Stimulated activated CD8-positive, alpha-beta memory T cell treated with anti-CD3 and anti-CD28 coated beads, Interleukin-12 subunit alpha, Interleukin-12 subunit beta, amount 100 ng/mL, for 4 hours (primary cell): Measurements from ENCODE around the gene D2HGDH.
A peak's percentile ranks its signal among the peaks of the same experiment; 100 is the strongest.
"Not testable (repeated sequence)": the region's sequence is repeated elsewhere in the genome, so short reads cannot be mapped to it uniquely, and the experiment has no call there.

ENCODE experiments used
- DNase-seq: peaks from one replicate; pipeline ENCODE4 v3.0.0-alpha.2; 2020; ENCODE audit warnings: low read depth

D2HGDH gene

DNA sequence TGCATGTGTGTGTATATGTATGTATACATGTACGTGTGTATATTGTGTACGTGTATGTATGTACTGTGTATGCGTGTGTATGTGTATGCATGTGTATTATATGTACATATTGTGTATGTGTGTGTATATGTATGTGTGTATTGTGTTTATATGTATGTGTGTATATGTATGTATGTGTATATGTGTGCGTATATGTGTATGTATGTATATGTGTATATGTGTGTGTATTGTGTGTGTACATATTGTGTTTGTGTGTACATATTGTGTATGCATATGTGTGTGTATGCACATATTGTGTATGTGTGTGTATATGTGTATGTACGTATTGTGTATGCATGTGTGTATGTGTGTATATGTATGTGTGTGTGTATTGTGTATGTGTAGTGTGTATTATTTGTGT lies 59.0 kb downstream of the D2HGDH start:
- DNase-seq = no peak

- DNase-seq = no peak
Measured at GRCh38 chr2:241794250-241794823, 59.9 kb downstream of the D2HGDH start.

- DNase-seq = no peak
Measured at GRCh38 chr2:241795021-241795999, 60.9 kb downstream of the D2HGDH start.

GRCh38 chr2:241796209-241796608 lies 61.8 kb downstream of the D2HGDH start:
- no peak for DNase-seq

- no peak for DNase-seq
Measured at GRCh38 chr2:241796610-241797138, 62.2 kb downstream of the D2HGDH start.

GRCh38 chr2:241797441-241798080 lies 63.1 kb downstream of the D2HGDH start:
- DNase-seq = no peak

- no peak for DNase-seq
Measured at GRCh38 chr2:241798081-241798630, 63.7 kb downstream of the D2HGDH start.

DNA sequence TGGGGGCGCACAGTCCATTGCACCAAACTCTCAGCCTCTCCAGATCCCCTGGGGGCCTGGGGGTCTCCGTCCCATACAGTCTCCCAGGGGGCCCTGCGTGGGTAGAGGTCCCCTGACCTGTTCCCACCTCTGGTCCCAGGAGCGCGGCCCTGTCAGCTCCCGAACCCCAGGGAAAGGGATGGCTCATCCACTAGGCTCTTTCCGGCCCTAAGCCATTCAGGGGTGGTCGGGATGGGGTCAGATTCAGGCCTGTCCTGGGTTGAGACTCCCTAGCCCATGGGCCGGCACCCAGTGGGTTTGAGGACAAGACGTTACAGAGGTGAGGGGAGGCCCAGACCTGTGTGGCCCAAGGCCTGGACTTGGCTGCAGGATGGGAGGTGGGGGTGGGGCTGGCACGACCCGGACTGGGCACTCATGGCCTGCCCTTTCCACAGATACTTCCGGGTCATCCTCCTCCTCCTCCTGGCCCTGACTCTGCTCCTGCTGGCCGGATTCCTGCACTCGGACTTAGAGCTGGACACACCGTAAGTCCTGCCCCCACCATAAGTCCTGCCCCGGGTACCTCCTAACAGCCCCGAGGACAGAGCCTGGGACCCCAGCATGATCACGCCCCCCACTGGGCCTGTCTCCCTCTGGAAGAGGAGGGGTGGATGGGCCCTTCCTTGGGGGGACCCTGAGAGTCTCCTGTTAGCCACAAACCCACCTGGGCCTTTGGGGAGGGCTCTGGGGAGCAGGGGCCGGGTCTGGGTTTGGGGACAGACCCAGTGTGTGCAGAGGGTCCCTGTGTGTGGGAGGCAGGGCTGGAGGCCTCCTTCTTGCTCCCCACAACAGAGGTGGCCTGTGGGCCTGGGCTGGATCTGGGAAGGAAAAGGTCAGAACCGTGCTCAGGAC lies 64.4 kb downstream of the D2HGDH start:
- DNase-seq = no peak

- no peak for DNase-seq
Measured at GRCh38 chr2:241799522-241800197, 65.2 kb downstream of the D2HGDH start.

DNA sequence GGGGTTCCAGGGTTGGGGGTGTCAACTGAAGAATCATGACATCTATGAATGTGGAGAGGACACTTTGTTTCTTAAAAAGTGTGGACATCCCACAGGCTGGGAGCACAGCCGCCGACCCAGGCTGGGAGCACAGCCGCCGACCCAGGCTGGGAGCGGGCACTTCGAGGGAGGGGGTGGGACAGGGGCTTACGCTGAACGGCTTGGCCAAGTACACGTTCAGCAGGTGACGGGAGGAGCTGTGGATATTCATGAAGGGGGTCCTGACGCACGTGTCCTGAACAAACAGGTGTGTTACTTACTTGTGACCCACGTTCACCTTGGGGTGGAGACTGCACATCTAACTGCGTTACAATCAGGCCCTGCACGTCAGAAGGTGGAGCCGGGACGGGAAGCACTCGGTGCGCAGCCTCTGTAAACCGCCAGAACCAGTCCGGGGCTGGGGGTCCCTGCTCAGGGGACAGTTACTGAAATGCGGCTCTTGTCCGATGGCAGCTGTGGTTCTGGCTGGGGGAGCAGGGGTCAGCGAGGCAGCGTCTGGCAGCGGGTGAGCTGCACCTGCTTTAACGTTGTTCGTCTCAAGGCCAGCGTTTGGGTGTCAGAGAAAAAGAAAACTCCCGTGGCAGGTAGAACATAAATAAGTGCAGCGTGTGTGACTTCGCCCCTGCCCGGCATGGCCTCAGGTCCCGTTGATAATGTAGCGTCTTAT lies 65.9 kb downstream of the D2HGDH start:
- not testable (repeated sequence) for DNase-seq

GRCh38 chr2:241801611-241802420 lies 67.4 kb downstream of the D2HGDH start:
- DNase-seq = no peak

- DNase-seq = no peak
Measured at GRCh38 chr2:241802421-241803318, 68.2 kb downstream of the D2HGDH start.

- peak; percentile 29 for DNase-seq
Measured at GRCh38 chr2:241803387-241804325, 69.2 kb downstream of the D2HGDH start.

DNA sequence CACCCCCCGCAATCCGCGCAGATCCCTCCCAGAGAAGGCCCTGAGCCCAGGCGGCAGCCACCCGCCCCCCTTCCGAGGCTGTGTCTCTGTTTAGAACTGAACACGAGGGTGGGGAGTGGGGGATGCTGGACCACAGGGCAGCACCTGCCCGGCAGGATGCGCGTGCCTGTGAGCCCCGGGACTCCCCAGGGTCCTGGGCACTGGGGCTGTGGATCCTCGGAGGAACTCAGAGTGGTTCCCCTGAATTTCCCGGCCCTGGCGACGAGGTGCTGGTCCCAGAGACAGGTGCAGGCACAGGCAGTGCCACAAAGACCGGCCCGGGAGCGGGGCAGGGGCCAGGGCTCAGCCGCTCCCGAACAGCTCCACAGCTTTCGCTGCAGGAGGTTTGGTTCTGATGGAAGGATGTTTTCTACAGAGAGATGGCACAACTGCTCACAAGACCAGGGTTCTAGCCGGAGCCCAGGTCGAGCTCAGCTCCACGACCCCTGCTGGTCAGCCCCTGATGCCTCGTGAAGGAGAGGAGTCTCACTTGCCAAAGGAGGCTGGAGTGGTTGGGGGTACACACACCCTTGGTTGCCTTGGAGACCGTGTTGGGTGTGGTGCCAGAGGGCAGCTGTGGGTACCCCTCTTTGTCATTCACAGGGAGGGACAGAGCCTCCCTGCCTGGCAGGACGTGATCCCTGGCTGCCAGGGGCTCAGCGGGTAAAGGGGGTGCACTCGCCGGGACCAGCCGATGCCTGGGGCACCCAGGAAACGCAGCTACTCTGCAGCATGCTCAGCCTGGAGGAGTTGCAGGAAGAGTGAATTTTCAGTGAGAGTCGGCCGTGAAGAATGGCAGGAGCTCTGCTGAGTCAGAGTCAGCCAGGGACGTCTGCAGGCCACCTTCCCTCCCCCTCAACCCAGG lies 70.1 kb downstream of the D2HGDH start:
- no peak for DNase-seq

DNA sequence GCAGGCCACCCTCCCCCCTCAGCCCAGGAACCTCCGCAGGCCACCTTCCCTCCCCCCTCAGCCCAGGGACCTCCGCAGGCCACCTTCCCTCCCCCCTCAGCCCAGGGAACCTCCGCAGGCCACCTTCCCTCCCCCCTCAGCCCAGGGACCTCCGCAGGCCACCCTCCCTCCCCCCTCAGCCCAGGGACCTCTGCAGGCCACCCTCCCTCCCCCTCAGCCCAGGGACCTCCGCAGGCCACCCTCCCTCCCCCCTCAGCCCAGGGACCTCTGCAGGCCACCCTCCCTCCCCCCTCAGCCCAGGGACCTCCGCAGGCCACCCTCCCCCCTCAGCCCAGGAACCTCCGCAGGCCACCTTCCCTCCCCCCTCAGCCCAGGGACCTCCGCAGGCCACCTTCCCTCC lies 71.8 kb downstream of the D2HGDH start:
- DNase-seq = not testable (repeated sequence)
